Activated CD8-positive, alpha-beta memory T cell treated with anti-CD3 and anti-CD28 coated beads for 36 hours (primary cell): Measurements from ENCODE around the gene TLE3. TPM values are rescaled to one million over a fixed set of nuclear protein-coding genes. Genes with fewer than 3 reads are reported as not detected.

Experiments used
- CTCF ChIA-PET: fragments of 350-600 bp; sonication (Branson Sonifier 250); formaldehyde crosslinking; loops from one replicate; lab custom pipeline; 2021; ENCODE audit warnings: antibody characterized with exemption; lab: Charles Lee
- POLR2A ChIA-PET: fragments of 350-600 bp; sonication (Branson Sonifier 250); formaldehyde crosslinking; loops from one replicate; lab custom pipeline; 2021; ENCODE audit warnings: antibody characterized with exemption; lab: Charles Lee
- total RNA-seq, 2 experiments: library from RNA; stranded (reverse); gene quantifications; one replicate each; pipeline ENCODE4 v1.2.3, GENCODE V29; 2021

Gene TLE3
- total RNA-seq, 2 experiments from 2014 or later: 80.4 to 85.7 TPM

GRCh38 chr15:70101459-70102113, 3.9 kb upstream of the TLE3 start:
- ChIA-PET POLR2A (interaction anchor here (0.6 to 1.1 kb wide), 2 partner anchors 9 to 364 kb away, joined by 3 read pairs; no protein-coding TSS in a partner anchor), CTCF (interaction anchor here (0.7 to 1.4 kb wide), 4 partner anchors 10 to 366 kb away, joined by 3 to 4 read pairs (median 4); no protein-coding TSS in a partner anchor)

GRCh38 chr15:70100474-70101341, 3.0 kb upstream of the TLE3 start:
- ChIA-PET POLR2A (interaction anchor here (0.6 to 1.5 kb wide), 3 partner anchors 40 to 363 kb away, joined by 3 to 5 read pairs (median 3); no protein-coding TSS in a partner anchor), CTCF (interaction anchor here (1.1 to 1.4 kb wide), 2 partner anchors 46 to 367 kb away, joined by 3 to 4 read pairs; no protein-coding TSS in a partner anchor)

GRCh38 chr15:70099967-70100473, 2.3 kb upstream of the TLE3 start:
- ChIA-PET CTCF (interaction anchor here (1.4 kb wide), 1 partner anchor 367 kb away, joined by 4 read pairs; no protein-coding TSS in a partner anchor), POLR2A (interaction anchor here (0.7 to 1.5 kb wide), 6 partner anchors 41 to 646 kb away, joined by 3 to 5 read pairs (median 3); no protein-coding TSS in a partner anchor)

- ChIA-PET POLR2A (interaction anchor here (0.7 to 1.5 kb wide), 9 partner anchors 41 to 645 kb away, joined by 3 to 6 read pairs (median 3); no protein-coding TSS in a partner anchor), CTCF (no interaction called here)
These were observed 1.6 kb upstream of the TLE3 start for GRCh38 chr15:70099167-70099966.

- ChIA-PET CTCF (interaction anchor here (1.3 to 3.2 kb wide), 4 partner anchors 342 to 394 kb away, joined by 3 to 12 read pairs (median 5); no protein-coding TSS in a partner anchor), POLR2A (interaction anchor here (0.8 to 2.1 kb wide), 10 partner anchors 338 to 646 kb away, joined by 3 to 10 read pairs (median 4); partner anchors contain the start of gene RPLP1)
These were observed 897 bp upstream of the TLE3 start for GRCh38 chr15:70098461-70099166.

GRCh38 chr15:70098153-70098460, 390 bp upstream of the TLE3 start:
- CTCF ChIA-PET: interaction anchor here (1.3 to 3.2 kb wide), 4 partner anchors 342 to 395 kb away, joined by 3 to 12 read pairs (median 5); no protein-coding TSS in a partner anchor
- POLR2A ChIA-PET: interaction anchor here (1.0 to 2.1 kb wide), 7 partner anchors 337 to 645 kb away, joined by 3 to 10 read pairs (median 5); partner anchors contain the start of gene RPLP1

- ChIA-PET CTCF (interaction anchor here (0.9 to 3.2 kb wide), 2 partner anchors 337 to 341 kb away, joined by 3 to 12 read pairs; no protein-coding TSS in a partner anchor), POLR2A (interaction anchor here (2.0 to 2.1 kb wide), 2 partner anchors 340 to 644 kb away, joined by 8 to 10 read pairs; partner anchors contain the start of gene RPLP1)
These were observed 725 bp downstream of the TLE3 start for GRCh38 chr15:70097063-70097320.

- ChIA-PET POLR2A (interaction anchor here (2.1 kb wide), 1 partner anchor 644 kb away, joined by 10 read pairs; the partner anchor contains the start of gene RPLP1), CTCF (interaction anchor here (1.1 to 3.2 kb wide), 2 partner anchors 340 to 624 kb away, joined by 3 to 12 read pairs; no protein-coding TSS in a partner anchor)
These were observed 1.3 kb downstream of the TLE3 start for GRCh38 chr15:70096215-70097062.

- POLR2A ChIA-PET: no interaction called here
- CTCF ChIA-PET: interaction anchor here (1.1 to 3.2 kb wide), 2 partner anchors 339 to 623 kb away, joined by 3 to 12 read pairs; no protein-coding TSS in a partner anchor
These were observed 2.1 kb downstream of the TLE3 start for GRCh38 chr15:70095408-70096214.

GRCh38 chr15:70094690-70095311, 2.9 kb downstream of the TLE3 start:
- ChIA-PET POLR2A (interaction anchor here (0.6 kb wide), 1 partner anchor 643 kb away, joined by 14 read pairs; no protein-coding TSS in a partner anchor), CTCF (interaction anchor here (1.5 kb wide), 1 partner anchor 395 kb away, joined by 3 read pairs; no protein-coding TSS in a partner anchor)

GRCh38 chr15:70093481-70094319, 4.0 kb downstream of the TLE3 start:
- ChIA-PET CTCF (interaction anchor here (1.3 to 1.5 kb wide), 2 partner anchors 396 to 399 kb away, joined by 3 read pairs; no protein-coding TSS in a partner anchor), POLR2A (interaction anchor here (0.6 kb wide), 1 partner anchor 642 kb away, joined by 14 read pairs; no protein-coding TSS in a partner anchor)

- CTCF ChIA-PET: interaction anchor here (1.3 kb wide), 1 partner anchor 399 kb away, joined by 3 read pairs; no protein-coding TSS in a partner anchor
- POLR2A ChIA-PET: no interaction called here
These were observed 4.6 kb downstream of the TLE3 start for GRCh38 chr15:70093070-70093469.

GRCh38 chr15:70092464-70093027, 5.2 kb downstream of the TLE3 start:
- POLR2A ChIA-PET: interaction anchor here (0.9 kb wide), 1 partner anchor 9 kb away, joined by 3 read pairs; no protein-coding TSS in a partner anchor
- CTCF ChIA-PET: interaction anchor here (0.6 to 1.0 kb wide), 2 partner anchors 18 to 364 kb away, joined by 3 read pairs; no protein-coding TSS in a partner anchor
